AG04450 (cell line): ENCODE results near the gene CPLANE2. TPM values are rescaled to one million over a fixed set of nuclear protein-coding genes. Genes with fewer than 3 reads are reported as not detected.

Experiments used
- CTCF ChIA-PET: fragments of 300-600, 350-600 bp; formaldehyde crosslinking; extraction: SDS; loops from one replicate; lab custom pipeline; 2022; ENCODE audit warnings: antibody characterized with exemption, inconsistent platforms; lab: Charles Lee
- POLR2A ChIA-PET: fragments of 350-600 bp; formaldehyde crosslinking; extraction: SDS; loops from one replicate; lab custom pipeline; 2021; ENCODE audit warnings: antibody characterized with exemption, inconsistent platforms; lab: Yijun Ruan, JAX
- DNase-seq: peaks from one replicate; pipeline ENCODE4 v3.0.0-alpha.2; 2011; ENCODE audit warnings: low read depth, low spot score
- H3K27ac ChIP-seq: one replicate; pipeline ENCODE4 v1.5.1; 2012; ENCODE audit warnings: low read depth, low read length, control low read depth
- H3K27me3 ChIP-seq: one replicate; pipeline ENCODE4 v1.6.0; 2012; ENCODE audit warnings: low read length; ENCODE audit not compliant: control insufficient read depth, insufficient read depth
- H3K4me3 ChIP-seq: 2 replicates; pipeline ENCODE4 v1.5.1; 2011; ENCODE audit warnings: mild to moderate bottlenecking, low read depth, low read length, control low read depth
- H3K9me3 ChIP-seq: 2 replicates; pipeline ENCODE4 v1.5.1; 2012; ENCODE audit warnings: low read length; ENCODE audit not compliant: control insufficient read depth, insufficient read depth
- CTCF ChIP-seq: IDR thresholded peaks from 2 replicates; pipeline ENCODE4 v1.5.1; 2011; ENCODE audit warnings: low read depth, low read length, control low read depth, inconsistent platforms
- polyA plus RNA-seq: library from polyadenylated mRNA; depleted of rRNA; stranded (reverse); fragments of >200 nt; gene quantifications from 2 replicates; pipeline ENCODE4 v1.2.3, GENCODE V29; 2011

CPLANE2 gene
- polyA plus RNA-seq, 1 experiment, result 3.6 TPM

- H3K27ac ChIP-seq, result no peak overlapping the region
- POLR2A ChIA-PET, result interaction anchor here (1.0 kb wide), 1 partner anchor 112 kb away, joined by 3 read pairs; no protein-coding TSS in a partner anchor
Observed at GRCh38 chr1:16187748-16188401, 49.1 kb downstream of the CPLANE2 start.

GRCh38 chr1:16186655-16187235, 50.2 kb downstream of the CPLANE2 start:
- H3K9me3 ChIP-seq, result no peaks in the 10 kb centered on the region
- no peak overlapping the region for H3K4me3 ChIP-seq
- no peak for TF ChIP-seq CTCF
- no peak overlapping the region for H3K27ac ChIP-seq
- no peak for DNase-seq
- no peaks in the 10 kb centered on the region for H3K27me3 ChIP-seq
- ChIA-PET CTCF (interaction anchor here (0.5 to 12.1 kb wide), 9 partner anchors 14 to 498 kb away, joined by 3 to 407 read pairs (median 6); partner anchors contain the start of genes EPHA2 and FAM131C), POLR2A (interaction anchor here (0.6 to 1.0 kb wide), 4 partner anchors 20 to 111 kb away, joined by 3 to 8 read pairs (median 3); no protein-coding TSS in a partner anchor)

More at GRCh38 chr1:16187748-16188401, 49.1 kb downstream of the CPLANE2 start:
- TF ChIP-seq CTCF, result peak; percentile 98
- no peaks in the 10 kb centered on the region for H3K27me3 ChIP-seq
- no peak overlapping the region for H3K4me3 ChIP-seq
- H3K9me3 ChIP-seq, result no peaks in the 10 kb centered on the region
- CTCF ChIA-PET, result interaction anchor here (0.6 to 12.1 kb wide), 7 partner anchors 24 to 499 kb away, joined by 3 to 407 read pairs (median 5); partner anchors contain the start of genes EPHA2 and FAM131C
- DNase-seq, result peak; percentile 58

GRCh38 chr1:16184557-16185303, 52.3 kb downstream of the CPLANE2 start:
- no peaks in the 10 kb centered on the region for H3K9me3 ChIP-seq
- DNase-seq, result no peak
- ChIA-PET CTCF (interaction anchor here (12.1 kb wide), 1 partner anchor 106 kb away, joined by 407 read pairs; the partner anchor contains the start of gene FAM131C), POLR2A (no interaction called here)
- no peak for TF ChIP-seq CTCF
- H3K4me3 ChIP-seq, result no peak overlapping the region
- H3K27me3 ChIP-seq, result no peaks in the 10 kb centered on the region
- H3K27ac ChIP-seq, result no peak overlapping the region

DNA sequence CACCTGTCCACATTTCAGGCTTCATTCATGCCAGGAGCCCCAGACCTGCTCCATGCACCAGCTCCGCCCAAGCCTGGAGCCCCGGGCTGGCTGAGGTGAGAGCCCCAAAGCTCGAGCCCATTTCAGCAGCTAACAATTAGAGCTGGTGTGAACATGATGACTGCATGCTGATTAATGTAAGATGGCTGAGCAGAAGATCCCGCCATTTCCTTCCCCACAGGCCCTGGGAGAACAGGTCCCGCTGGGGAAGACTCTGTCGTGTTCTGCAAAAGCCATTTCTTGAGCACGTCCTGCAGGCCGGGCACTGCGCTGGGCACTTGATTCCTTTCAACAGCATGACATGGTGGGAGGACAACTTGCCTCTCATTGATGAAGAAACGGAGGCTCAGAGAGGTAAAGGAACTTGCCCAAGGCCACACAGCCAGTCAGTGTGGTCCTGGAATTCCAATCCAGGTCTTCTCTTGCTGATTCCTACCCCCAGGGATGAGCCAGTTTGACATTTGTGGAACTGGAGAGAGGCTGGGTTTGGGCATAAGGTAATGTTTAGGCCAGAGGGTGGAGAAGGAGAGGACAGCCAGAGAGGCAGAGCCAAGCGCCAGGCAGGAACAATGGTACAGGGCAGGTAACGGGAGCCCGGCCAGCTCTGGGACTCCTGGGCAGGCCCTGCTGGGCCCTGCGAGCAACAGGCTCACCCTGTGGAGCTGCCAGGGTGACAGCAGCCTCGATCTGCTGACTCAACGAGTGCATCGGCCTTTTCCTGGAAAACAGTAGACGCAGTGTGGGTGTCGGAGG, 53.0 kb downstream of the CPLANE2 start:
- Histone ChIP-seq H3K27me3 (no peaks in the 10 kb centered on the region), H3K9me3 (no peaks in the 10 kb centered on the region), H3K4me3 (no peak overlapping the region), H3K27ac (no peak overlapping the region)
- no peak for DNase-seq
- no peak for TF ChIP-seq CTCF
- ChIA-PET POLR2A (no interaction called here), CTCF (interaction anchor here (12.1 kb wide), 1 partner anchor 105 kb away, joined by 407 read pairs; the partner anchor contains the start of gene FAM131C)
